Mesothelial cell of epicardium (in vitro differentiated cells): ENCODE data around the gene MMP20. TPM values are rescaled to one million over a fixed set of nuclear protein-coding genes. Genes with fewer than 3 reads are reported as not detected.

ENCODE experiments used
- DNase-seq, 2 experiments: peaks; one replicate each; pipeline ENCODE4 v3.0.0; 2021; ENCODE audit warnings: low spot score in 2 of 2; ENCODE audit not compliant: unreplicated experiment in 2 of 2
- H3K27ac Mint-ChIP-seq: 2 replicates; pipeline ENCODE4 v1.8.0; 2021; ENCODE audit warnings: mixed read lengths
- H3K27me3 Mint-ChIP-seq: 2 replicates; pipeline ENCODE4 v1.8.0; 2021; ENCODE audit warnings: low read depth, mixed read lengths
- H3K36me3 Mint-ChIP-seq: 2 replicates; pipeline ENCODE4 v1.8.0; 2021; ENCODE audit warnings: mixed read lengths
- H3K4me1 Mint-ChIP-seq: 2 replicates; pipeline ENCODE4 v1.8.0; 2021; ENCODE audit warnings: mixed read lengths
- H3K4me3 Mint-ChIP-seq: 2 replicates; pipeline ENCODE4 v1.8.0; 2021; ENCODE audit warnings: mild to moderate bottlenecking, moderate library complexity, mixed read lengths
- H3K9me3 Mint-ChIP-seq: 2 replicates; pipeline ENCODE4 v1.8.0; 2021; ENCODE audit warnings: mixed read lengths
- total RNA-seq: library from RNA; stranded (reverse); gene quantifications from 3 replicates; pipeline ENCODE4 v1.2.1, GENCODE V29; 2021
- TF ChIP-seq, protein P1 (sequence below): fragments of 200-600 bp; sonication (generic); IDR thresholded peaks from one replicate; pipeline ENCODE4 v1.5.0; 2021; ENCODE audit warnings: antibody characterized with exemption; ENCODE audit not compliant: unreplicated experiment

The MMP20 gene
- total RNA-seq, 1 donor from 2014 or later, result not detected

DNA sequence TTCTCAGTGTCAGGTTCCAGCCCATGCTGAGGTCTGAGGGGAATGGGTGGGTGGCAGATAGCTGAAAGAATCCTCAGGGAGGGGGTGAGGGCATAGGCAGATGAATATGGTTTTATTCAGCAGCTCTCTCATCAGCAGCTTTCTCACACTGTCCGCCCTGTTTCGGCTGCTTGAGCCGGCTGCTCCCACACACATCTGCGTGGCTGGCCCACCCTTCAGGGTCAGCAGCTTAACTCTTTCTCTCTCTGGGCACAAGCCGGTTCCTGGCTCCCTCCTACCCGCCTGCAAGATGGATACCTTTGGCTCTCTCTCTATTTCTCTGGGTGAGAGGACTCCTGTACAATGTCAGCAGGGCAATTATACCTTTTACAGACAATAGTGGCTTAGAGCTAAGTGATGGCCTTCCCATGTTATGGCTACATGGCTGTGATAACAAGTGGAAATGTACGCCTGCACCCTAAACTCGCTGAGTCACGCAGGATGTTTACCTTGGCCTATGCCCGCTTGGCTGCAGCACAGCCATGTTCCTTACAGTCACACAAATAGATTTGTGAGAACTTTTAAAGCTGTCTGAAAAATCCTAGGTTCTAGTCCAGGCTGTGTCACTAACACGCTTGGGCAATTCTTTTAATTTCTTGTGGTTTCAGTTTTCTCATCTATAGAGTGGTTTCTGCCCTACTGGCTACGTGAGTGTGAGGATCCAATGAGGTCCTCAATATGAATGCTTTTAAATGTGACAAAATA, 4.1 kb downstream of the MMP20 start:
- H3K27ac Mint-ChIP-seq, result no peak overlapping the region
- H3K4me1 Mint-ChIP-seq, result peaks cover 13% of the 10 kb centered on the region
- DNase-seq, result no peak
- H3K27me3 Mint-ChIP-seq, result no peaks in the 10 kb centered on the region
- no peak overlapping the region for H3K4me3 Mint-ChIP-seq
- no peaks in the 10 kb centered on the region for H3K9me3 Mint-ChIP-seq
- TF ChIP-seq, protein P1, sequence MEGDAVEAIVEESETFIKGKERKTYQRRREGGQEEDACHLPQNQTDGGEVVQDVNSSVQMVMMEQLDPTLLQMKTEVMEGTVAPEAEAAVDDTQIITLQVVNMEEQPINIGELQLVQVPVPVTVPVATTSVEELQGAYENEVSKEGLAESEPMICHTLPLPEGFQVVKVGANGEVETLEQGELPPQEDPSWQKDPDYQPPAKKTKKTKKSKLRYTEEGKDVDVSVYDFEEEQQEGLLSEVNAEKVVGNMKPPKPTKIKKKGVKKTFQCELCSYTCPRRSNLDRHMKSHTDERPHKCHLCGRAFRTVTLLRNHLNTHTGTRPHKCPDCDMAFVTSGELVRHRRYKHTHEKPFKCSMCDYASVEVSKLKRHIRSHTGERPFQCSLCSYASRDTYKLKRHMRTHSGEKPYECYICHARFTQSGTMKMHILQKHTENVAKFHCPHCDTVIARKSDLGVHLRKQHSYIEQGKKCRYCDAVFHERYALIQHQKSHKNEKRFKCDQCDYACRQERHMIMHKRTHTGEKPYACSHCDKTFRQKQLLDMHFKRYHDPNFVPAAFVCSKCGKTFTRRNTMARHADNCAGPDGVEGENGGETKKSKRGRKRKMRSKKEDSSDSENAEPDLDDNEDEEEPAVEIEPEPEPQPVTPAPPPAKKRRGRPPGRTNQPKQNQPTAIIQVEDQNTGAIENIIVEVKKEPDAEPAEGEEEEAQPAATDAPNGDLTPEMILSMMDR, result no peak
- no peaks in the 10 kb centered on the region for H3K36me3 Mint-ChIP-seq

DNA sequence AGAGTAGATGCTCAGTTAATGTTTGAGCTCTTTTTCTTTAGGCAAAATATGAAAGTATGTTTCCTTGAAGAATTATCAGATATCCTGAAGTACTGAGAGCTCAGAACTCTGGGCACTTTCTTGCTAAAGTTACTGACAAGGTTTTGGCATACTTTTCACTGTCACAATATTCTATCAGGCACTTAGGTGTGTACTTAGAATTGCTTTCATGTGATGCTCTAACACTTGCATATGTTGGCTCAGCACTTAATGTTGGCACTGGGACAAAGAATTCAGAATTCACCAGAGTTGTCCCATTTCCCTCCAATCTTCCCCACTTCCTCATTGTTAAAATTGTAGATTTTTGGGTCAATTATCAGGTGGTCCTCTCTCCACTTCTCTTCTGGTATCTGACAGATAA, 5.0 kb downstream of the MMP20 start:
- no peak for DNase-seq
- Mint-ChIP-seq H3K9me3 (no peaks in the 10 kb centered on the region), H3K27me3 (no peaks in the 10 kb centered on the region), H3K27ac (no peak overlapping the region), H3K36me3 (no peaks in the 10 kb centered on the region), H3K4me3 (no peak overlapping the region), H3K4me1 (peaks cover 18% of the 10 kb centered on the region)
- TF ChIP-seq, protein P1, result no peak

DNA sequence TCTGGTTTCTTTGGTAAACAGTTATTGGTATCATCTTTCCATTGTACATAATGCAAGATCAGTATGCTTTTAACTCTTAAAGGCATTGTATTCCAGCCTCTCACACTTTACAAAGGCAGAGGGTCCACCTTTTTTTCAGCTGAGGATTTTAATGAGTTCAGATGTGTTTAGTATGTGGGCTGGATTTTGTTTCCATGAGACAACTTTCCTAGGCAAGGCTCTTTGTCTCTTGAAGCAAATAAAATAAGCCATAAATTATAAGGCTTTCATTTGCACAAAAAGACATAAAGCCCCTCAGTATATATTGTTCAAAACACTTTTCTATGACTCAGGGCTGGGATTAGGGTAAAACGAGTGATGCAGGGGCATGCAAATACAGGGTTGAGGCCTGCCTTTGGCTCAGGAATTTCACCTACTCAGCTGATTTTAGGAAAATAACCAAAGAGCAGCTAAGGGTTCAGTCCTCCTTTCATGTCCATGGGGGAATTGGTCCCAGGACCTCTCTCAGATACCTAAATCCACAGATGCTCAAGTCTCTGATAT, 7.6 kb downstream of the MMP20 start:
- Mint-ChIP-seq H3K9me3 (no peaks in the 10 kb centered on the region), H3K4me1 (peaks cover 18% of the 10 kb centered on the region), H3K27ac (no peak overlapping the region), H3K36me3 (no peaks in the 10 kb centered on the region), H3K4me3 (no peak overlapping the region), H3K27me3 (no peaks in the 10 kb centered on the region)
- TF ChIP-seq, protein P1, result no peak
- DNase-seq, result no peak

DNA sequence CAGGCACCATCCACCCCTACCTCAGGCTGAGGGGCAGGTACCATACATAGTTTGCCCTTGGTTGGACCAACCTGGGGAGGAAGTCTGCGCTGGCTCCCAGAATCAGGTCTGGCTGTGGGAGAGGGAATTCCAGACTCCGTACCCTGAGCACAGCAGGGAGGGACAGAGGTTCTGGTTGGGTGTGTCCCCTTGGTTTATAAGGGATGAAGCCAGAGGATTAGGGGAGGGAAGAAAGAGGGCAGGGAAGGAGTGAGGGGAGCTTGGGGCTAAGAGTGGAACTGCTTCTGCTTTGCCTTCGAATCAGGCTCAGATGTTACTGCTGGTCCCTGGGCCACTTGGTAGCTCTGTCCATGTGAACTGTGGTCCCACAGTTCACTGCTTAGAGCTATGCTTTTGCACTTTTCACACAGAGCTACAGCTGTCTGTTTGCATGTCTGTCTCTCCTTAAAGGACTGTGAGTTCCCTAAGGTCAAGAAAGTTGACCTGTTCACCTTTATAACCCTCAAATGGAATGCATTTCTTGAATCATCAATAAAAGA, 9.2 kb downstream of the MMP20 start:
- no peak for DNase-seq
- Mint-ChIP-seq H3K4me1 (peaks cover 18% of the 10 kb centered on the region), H3K36me3 (no peaks in the 10 kb centered on the region), H3K4me3 (no peak overlapping the region), H3K9me3 (no peaks in the 10 kb centered on the region), H3K27ac (no peak overlapping the region), H3K27me3 (no peaks in the 10 kb centered on the region)
- TF ChIP-seq, protein P1, result no peak

DNA sequence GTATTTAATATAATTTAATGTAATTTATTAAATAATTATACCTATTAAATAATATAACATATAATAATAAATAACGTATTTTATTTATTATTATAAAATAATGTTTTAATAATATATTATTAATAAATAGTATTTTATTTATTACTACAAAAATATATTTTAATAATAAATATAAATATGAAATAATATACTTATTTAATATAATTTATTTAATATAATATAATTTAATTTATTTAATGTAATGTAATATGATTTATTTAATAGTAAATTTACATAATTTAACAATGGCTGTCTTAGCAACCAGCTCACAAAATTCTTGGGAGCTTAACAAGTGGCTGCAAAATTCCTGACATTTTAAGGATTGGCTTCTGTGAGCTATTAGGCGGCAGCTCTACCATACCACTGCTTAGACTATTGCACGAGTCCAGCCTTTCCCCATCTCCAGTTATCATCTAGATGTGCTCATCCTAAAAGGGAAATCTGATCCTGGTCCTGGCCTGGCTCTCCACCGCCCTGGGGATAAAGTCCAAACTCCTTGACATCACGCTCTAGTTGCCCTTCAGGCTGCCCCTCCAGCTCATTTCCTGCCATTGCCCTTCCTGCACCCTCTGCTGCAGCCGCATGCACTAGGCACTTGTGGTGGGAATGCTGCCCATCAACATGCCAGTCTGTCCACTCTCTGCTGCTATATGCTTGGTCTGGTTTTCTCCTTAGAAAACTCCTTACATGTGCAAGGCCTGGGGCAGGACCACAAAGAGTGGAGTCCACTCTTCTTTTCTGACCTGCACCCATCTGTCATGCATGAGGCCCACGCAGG, 9.8 kb downstream of the MMP20 start:
- H3K4me3 Mint-ChIP-seq, result no peak overlapping the region
- TF ChIP-seq, protein P1, result no peak
- no peak overlapping the region for H3K27ac Mint-ChIP-seq
- DNase-seq, result no peak
- no peaks in the 10 kb centered on the region for H3K36me3 Mint-ChIP-seq
- no peaks in the 10 kb centered on the region for H3K27me3 Mint-ChIP-seq
- peaks cover 18% of the 10 kb centered on the region for H3K4me1 Mint-ChIP-seq
- H3K9me3 Mint-ChIP-seq, result no peaks in the 10 kb centered on the region
